Measurements from ENCODE around the gene MAMDC2. TPM values are rescaled to one million over a fixed set of nuclear protein-coding genes. Genes with fewer than 3 reads are reported as not detected.

The MAMDC2 gene
- total RNA-seq, 1 experiment from 2014 or later = 4.6 TPM

- no peak overlapping the region for H3K4ac ChIP-seq (ENCODE audit: low read depth, low read length)
- H2BK5ac ChIP-seq (ENCODE audit: insufficient read length, low read length) = no peak overlapping the region
- no peak overlapping the region for H3K9ac ChIP-seq (ENCODE audit: extremely low read depth, insufficient read length, low read length)
- no peak overlapping the region for H2AFZ ChIP-seq (ENCODE audit: low read length)
- no peak overlapping the region for H2BK12ac ChIP-seq (ENCODE audit: insufficient read length, low read depth, low read length)
- H3K4me3 Mint-ChIP-seq = no peak overlapping the region
- no peaks in the 10 kb centered on the region for H3K79me1 ChIP-seq (ENCODE audit: insufficient read depth, low read depth, low read length, poor library complexity, severe bottlenecking)
- no peak overlapping the region for H3K27ac ChIP-seq (ENCODE audit: insufficient read length, low read depth, low read length)
- H3K56ac ChIP-seq (ENCODE audit: insufficient read length, low read depth, low read length) = no peak overlapping the region
- no peak overlapping the region for H2BK120ac ChIP-seq (ENCODE audit: low read depth, low read length, poor library complexity, severe bottlenecking)
- no peak overlapping the region for H2AK5ac ChIP-seq (ENCODE audit: insufficient read length, low read length)
- no peak overlapping the region for H2BK20ac ChIP-seq (ENCODE audit: low read depth, low read length, poor library complexity, severe bottlenecking)
- no peak for DNase-seq
- H3T11ph ChIP-seq (ENCODE audit: low read length) = no peak overlapping the region
- H3K9me3 ChIP-seq (ENCODE audit: control insufficient read depth, low read depth, low read length) = peaks cover 11% of the 10 kb centered on the region
- H3K23me2 ChIP-seq (ENCODE audit: insufficient read length, low read depth, low read length, poor library complexity, severe bottlenecking) = peaks cover 14% of the 10 kb centered on the region
- peaks cover 25 to 28% of the 10 kb centered on the region in 2 experiments for H3K4me1 Mint-ChIP-seq
- H3K79me2 ChIP-seq (ENCODE audit: insufficient read depth, low read length) = no peaks in the 10 kb centered on the region
- no peak for TF ChIP-seq CTCF (conservative IDR thresholded peaks at IDR 0.05)
- peaks cover 27% of the 10 kb centered on the region for H3K27me3 Mint-ChIP-seq (ENCODE audit: low read depth)
- no peak overlapping the region for H4K5ac ChIP-seq (ENCODE audit: insufficient read length, low read depth, low read length)
- H4K8ac ChIP-seq (replicated peaks; ENCODE audit: insufficient read length, low read depth, low read length) = no peak overlapping the region
- H3K36me3 Mint-ChIP-seq (ENCODE audit: insufficient read depth in 1 of 3, low read depth in 3 of 3) = peaks cover 6 to 14% (median 9%) of the 10 kb centered on the region in 3 experiments
- H4K20me1 ChIP-seq (ENCODE audit: control insufficient read depth, insufficient read depth, insufficient read length) = no peaks in the 10 kb centered on the region
- WGBS (ENCODE audit: extremely low coverage, insufficient read length, low lambda C conversion rate) = no CpG with 5 or more reads among the region's 3 CpGs
- no peaks in the 10 kb centered on the region for H3K27me3 ChIP-seq (ENCODE audit: insufficient read depth, low read length)
- no peak overlapping the region for H2BK15ac ChIP-seq (ENCODE audit: low read depth, low read length)
- no peak overlapping the region for H4K91ac ChIP-seq (ENCODE audit: insufficient read length, low read depth, low read length)
- no peak overlapping the region for H3K4me2 ChIP-seq (ENCODE audit: insufficient read depth, insufficient read length, low read length)
- no peak overlapping the region for H3K14ac ChIP-seq (ENCODE audit: insufficient read depth, low read length)
- no peak overlapping the region; a peak in 1 of 7 replicates for H3K27ac Mint-ChIP-seq
- H3K23ac ChIP-seq (ENCODE audit: insufficient read length, low read depth, low read length) = no peak overlapping the region
- H3K18ac ChIP-seq (ENCODE audit: insufficient read length, low read depth, low read length) = no peak overlapping the region
- H3K9me3 Mint-ChIP-seq = peaks cover 11 to 13% of the 10 kb centered on the region in 2 experiments
- H3K4me1 ChIP-seq (ENCODE audit: insufficient read depth, low read length) = peaks cover 5% of the 10 kb centered on the region
Observed at GRCh38 chr9:70040376-70040903, 3.2 kb upstream of the MAMDC2 start.
